Cardiac fibroblast (primary cell): ENCODE measurements around the gene CHST8.
A peak's percentile ranks its signal among the peaks of the same experiment; 100 is the strongest.

Experiments used
- DNase-seq, 2 donors: peaks; one replicate each; pipeline versions ENCODE4 v3.0.0 to v3.0.0-alpha.2; 2010; ENCODE audit warnings: low read depth in 2 of 2
- H3K4me3 ChIP-seq, 2 donors: replicated peaks in 1 of 2; 1 replicate in 1 of 2; 2 replicates in 1 of 2; pipeline ENCODE4 v1.5.1; 2011; ENCODE audit warnings: low read depth in 2 of 2, low read length in 2 of 2, mild to moderate bottlenecking in 2 of 2, moderate library complexity in 1 of 2
- TF ChIP-seq, protein P1 (sequence below): IDR thresholded peaks from one replicate; pipeline ENCODE4 v1.5.1; 2011; ENCODE audit warnings: low read depth, mild to moderate bottlenecking, low read length, inconsistent platforms

Gene CHST8

DNA sequence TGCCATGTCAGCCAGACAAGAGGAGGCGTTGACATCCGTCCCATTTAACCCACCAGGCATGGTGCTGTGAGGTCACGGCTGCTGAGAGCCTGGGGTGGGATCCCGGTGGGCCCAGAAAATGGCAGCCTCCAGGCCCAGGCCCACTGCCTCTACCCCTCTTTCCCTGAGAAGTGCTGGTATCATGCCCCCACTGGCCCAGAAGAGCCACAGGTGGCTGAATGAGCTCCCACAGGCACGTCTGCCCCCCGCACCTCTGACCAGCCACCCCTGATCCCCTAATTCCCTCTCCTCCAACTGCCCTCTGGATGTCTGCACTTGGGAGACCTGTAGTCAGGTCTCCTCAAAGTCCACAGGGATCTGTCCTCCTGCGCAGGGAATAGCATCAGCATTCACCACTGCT lies 137.6 kb downstream of the CHST8 start:
- DNase-seq = no peak
- no peak overlapping the region for H3K4me3 ChIP-seq
- TF ChIP-seq, protein P1, sequence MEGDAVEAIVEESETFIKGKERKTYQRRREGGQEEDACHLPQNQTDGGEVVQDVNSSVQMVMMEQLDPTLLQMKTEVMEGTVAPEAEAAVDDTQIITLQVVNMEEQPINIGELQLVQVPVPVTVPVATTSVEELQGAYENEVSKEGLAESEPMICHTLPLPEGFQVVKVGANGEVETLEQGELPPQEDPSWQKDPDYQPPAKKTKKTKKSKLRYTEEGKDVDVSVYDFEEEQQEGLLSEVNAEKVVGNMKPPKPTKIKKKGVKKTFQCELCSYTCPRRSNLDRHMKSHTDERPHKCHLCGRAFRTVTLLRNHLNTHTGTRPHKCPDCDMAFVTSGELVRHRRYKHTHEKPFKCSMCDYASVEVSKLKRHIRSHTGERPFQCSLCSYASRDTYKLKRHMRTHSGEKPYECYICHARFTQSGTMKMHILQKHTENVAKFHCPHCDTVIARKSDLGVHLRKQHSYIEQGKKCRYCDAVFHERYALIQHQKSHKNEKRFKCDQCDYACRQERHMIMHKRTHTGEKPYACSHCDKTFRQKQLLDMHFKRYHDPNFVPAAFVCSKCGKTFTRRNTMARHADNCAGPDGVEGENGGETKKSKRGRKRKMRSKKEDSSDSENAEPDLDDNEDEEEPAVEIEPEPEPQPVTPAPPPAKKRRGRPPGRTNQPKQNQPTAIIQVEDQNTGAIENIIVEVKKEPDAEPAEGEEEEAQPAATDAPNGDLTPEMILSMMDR = no peak

DNA sequence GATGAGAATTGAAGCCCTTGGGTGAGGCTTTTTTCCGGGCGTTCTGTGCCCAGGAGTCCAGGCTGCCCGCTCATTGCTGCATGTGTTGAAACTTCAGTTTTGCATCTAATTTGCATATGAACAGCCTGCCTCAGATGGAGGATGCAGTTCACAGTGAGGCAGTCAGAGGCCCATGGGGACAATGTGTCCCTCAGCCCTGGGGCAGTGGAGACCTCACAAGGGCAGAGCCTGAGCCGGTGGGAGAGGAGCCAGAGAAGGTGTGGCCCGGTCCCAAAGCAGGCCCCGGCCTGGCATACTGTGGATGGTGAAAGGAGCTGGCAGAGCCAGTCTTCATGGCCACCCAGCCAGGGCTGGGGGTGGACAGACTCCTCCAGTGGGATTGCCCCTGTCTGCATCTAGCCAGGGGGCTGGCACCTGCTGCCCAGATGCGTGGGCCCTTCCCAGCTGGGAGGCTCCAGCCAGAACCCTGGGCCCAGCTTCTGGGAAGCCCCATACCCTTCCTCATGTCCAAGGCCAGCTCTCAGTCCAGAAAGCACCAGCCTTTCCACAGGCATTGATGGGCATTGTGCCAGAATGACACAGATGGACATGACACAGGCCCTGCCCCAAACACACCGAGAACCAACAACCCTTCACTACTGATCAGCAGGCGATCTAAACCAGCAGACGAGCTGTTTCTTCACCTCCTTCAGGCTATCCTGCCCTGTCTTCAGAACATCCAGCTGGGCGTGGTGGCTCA lies 142.0 kb downstream of the CHST8 start:
- no peak for DNase-seq
- H3K4me3 ChIP-seq = no peak overlapping the region
- TF ChIP-seq, protein P1 = no peak

DNA sequence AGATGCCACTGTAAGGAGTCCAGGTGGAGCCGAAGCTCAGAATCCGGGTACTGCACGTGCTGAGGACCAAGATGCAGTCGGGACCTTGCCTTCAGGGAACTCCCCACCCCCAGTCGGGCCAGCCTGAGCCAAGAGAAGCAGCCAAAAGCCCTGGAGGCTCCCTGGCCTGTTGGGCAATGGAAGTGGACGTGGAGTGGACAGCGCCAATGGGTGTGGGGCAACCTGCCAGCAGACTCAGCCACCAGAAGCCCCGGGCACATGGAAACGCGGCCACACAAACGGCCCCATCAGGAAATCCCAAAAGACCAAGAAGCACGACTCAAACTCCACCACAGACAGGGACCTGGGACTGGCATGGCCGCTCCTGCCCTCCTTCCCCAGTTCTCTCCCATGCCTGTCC lies 144.9 kb downstream of the CHST8 start:
- TF ChIP-seq, protein P1 = no peak
- no peak for DNase-seq
- H3K4me3 ChIP-seq = no peak overlapping the region

DNA sequence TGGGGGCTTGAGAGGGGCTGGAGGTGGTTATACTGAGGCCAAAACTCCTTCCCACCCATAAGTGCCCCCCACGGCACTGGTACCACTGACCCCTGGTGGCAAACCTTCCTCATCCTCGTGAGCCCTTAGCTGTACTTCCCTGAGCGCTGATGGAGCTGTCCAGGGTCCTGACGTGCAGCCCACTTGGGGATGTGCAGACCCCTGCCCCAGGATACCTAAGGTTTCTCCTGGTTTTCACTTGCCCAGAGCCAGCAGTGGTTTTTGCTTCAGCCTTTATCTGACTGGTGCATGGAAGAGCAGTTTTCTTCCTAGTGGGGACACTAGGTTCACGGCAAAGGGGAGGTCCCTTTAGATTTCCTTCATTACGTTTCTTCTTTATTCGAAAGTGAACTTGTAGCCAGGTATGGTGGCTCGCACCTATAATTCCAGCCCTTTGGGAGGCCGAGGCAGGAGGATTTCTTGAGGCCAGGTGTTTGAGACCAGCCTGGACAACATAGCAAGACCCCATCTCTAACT lies 146.2 kb downstream of the CHST8 start:
- H3K4me3 ChIP-seq = no peak overlapping the region
- peak; percentile 24 to 26 for DNase-seq
- TF ChIP-seq, protein P1 = peak; percentile 21

DNA sequence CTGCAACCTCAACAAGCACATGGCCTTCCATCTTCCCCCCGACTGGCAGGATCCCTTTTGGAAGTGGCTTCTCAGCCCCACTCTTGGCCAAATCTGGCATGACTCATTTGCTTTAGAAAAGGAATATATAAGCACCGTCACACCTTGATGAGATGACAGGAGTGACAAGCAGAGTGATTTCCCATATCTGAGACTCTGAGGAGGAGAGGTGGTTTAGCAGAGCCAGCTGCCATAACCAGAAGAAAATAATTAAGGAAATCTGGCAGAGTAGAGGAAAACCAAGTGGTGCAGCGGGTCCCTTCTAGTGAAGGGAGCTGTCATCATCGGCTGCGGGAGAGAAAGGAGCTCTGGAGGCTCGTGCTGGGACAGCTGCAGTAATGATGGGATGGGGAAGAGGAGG lies 147.5 kb downstream of the CHST8 start:
- TF ChIP-seq, protein P1 = no peak
- H3K4me3 ChIP-seq = no peak overlapping the region

DNA sequence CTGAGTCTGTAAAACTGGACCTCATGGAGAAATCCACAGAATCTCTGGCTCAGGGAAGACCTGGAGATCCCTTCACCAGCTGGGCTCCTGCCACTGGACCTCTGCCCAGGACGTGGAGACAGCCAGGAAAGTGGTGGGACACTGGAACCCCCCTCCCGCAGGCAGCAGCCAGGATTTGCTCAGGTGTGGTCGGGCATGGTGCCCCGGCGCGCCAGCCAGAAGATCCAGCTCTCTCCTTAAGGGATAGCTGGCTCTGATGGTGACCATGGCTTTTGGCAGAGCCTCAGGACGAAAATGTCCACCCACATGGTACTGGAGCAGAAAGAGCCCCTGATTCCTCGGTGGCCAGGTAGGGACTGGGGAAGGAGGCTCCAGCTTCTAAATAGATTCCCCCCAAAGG lies 148.4 kb downstream of the CHST8 start:
- H3K4me3 ChIP-seq = no peak overlapping the region
- TF ChIP-seq, protein P1 = no peak
- no peak for DNase-seq

More for the DNA sequence above, 147.5 kb downstream of the CHST8 start:
- no peak for DNase-seq
